SK-N-MC (cell line): ENCODE measurements around the gene CNOT6L.

Experiments used
- DNase-seq: peaks from one replicate; pipeline ENCODE4 v3.0.0-alpha.2; 2011; ENCODE audit warnings: low read depth, low spot score
- H3K27ac ChIP-seq: fragments of 200-600 bp; sonication (generic); 2 replicates; pipeline ENCODE4 v1.5.1; 2016; ENCODE audit warnings: mixed run types
- H3K36me3 ChIP-seq: fragments of 200-600 bp; sonication (generic); 2 replicates; pipeline ENCODE4 v1.6.1; 2017; ENCODE audit warnings: antibody characterized with exemption, low read length, mixed read lengths; ENCODE audit not compliant: insufficient read depth
- H3K4me3 ChIP-seq: fragments of 200-600 bp; sonication (generic); 2 replicates; pipeline ENCODE4 v1.5.1; 2016
- H3K9ac ChIP-seq: fragments of 200-600 bp; sonication (generic); 2 replicates; pipeline ENCODE4 v1.8.0; 2017; ENCODE audit warnings: mixed run types, mixed read lengths; ENCODE audit not compliant: insufficient read length
- H3K9me3 ChIP-seq: fragments of 200-600 bp; sonication (generic); 2 replicates; pipeline ENCODE4 v1.6.1; 2017; ENCODE audit warnings: low read depth, mild to moderate bottlenecking, antibody characterized with exemption, low read length, moderate library complexity, mixed read lengths
- EZH2 ChIP-seq: fragments of 200-600 bp; sonication (generic); IDR thresholded peaks from one replicate; pipeline ENCODE4 v1.6.1; 2017; ENCODE audit warnings: antibody characterized with exemption
- FOXP2 ChIP-seq: optimal IDR thresholded peaks from 2 replicates; pipeline ENCODE3; 2011; ENCODE audit warnings: mild to moderate bottlenecking, moderate library complexity; ENCODE audit not compliant: insufficient read depth; ENCODE audit errors: extremely low read length, control extremely low read depth
- POLR2AphosphoS5 ChIP-seq: IDR thresholded peaks from 2 replicates; pipeline ENCODE4 v1.6.1; 2012; ENCODE audit warnings: mild to moderate bottlenecking, low read depth, low read length, borderline replicate concordance

The CNOT6L gene

DNA sequence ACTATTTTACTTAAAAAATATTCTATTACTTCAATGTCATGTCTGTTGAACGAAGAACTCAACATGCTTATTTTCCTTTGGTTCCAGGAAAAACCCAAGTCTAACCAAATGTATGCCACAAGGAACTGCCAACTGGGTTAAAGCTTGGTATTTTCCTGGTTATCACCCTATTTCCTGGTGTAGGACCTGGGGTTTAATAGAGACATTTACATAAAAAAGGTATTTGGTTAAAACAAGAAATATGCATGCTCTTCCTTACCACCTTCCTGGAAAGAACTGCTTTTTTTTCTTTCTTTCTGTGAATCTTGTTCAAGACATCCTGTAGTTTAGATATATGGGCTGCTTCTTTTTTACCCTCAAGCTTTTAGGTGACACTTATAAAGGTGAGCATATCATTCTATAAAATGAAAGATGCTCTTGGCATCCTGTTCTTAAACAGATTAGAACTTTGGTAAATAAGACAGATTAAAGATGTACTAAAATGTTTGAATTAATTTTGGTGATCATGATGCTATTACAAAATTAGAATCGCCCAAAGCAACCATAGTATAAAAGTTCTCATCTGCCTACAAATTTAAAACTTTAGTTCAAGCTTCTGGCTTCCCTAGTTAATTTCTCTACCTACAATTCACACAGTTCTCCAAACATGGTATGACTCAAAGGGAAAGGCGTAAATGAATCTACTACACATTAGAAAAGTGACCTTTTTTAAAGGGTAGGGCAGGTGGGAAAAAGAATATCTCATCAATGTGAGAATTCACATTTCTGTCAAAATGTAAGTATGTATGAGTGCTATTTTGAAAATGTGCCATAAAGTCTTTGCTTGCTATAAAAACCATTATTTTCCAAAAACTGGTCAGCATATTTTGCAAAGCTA lies 103.5 kb downstream of the CNOT6L start:
- no peak for TF ChIP-seq EZH2
- no peak for TF ChIP-seq POLR2AphosphoS5
- TF ChIP-seq FOXP2, result no peak
- Histone ChIP-seq H3K36me3 (no peaks in the 10 kb centered on the region), H3K27ac (no peak overlapping the region), H3K9ac (no peak overlapping the region), H3K4me3 (no peak overlapping the region), H3K9me3 (no peaks in the 10 kb centered on the region)
- no peak for DNase-seq

DNA sequence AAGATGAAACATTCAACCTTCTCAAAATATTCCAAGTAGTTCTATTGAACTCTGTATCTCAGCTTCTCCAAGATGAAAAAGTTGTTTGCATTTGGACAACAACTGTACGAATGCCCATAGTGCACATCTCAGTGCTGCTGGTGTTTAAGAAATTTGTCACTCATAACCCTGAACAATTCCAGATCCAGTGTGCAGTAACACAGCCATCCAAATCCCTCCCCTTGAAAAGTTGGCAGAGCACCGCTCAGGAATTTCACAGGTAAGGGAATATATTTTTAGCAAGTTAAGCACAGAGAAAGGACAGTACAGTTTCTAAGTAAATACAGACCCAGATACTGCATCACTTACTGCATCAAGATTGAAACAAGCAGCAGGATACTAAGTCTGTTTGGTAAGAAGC lies 104.7 kb downstream of the CNOT6L start:
- Histone ChIP-seq H3K9me3 (no peaks in the 10 kb centered on the region), H3K9ac (no peak overlapping the region), H3K36me3 (no peaks in the 10 kb centered on the region), H3K27ac (no peak overlapping the region), H3K4me3 (no peak overlapping the region)
- TF ChIP-seq POLR2AphosphoS5 (no peak), EZH2 (no peak), FOXP2 (no peak)
- DNase-seq, result no peak

DNA sequence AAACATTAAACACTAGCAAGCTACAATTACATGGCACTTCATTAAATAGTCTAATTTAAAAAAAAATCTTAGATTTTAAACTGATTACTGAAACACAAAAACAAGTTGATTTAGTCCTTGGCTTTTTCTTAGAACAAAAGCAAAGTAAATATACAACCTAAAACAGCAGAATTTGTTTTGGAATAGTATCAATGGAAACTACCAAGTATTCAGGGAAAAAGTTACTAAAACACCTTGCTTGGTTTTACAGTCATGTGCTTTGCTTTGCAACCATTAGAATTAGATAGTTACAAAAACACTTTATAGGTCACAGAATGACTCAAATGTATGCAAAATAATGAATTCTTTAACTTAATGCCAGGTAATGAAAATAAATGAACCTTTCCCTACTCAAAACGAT lies 105.3 kb downstream of the CNOT6L start:
- Histone ChIP-seq H3K27ac (no peak overlapping the region), H3K36me3 (no peaks in the 10 kb centered on the region), H3K9ac (no peak overlapping the region), H3K9me3 (no peaks in the 10 kb centered on the region), H3K4me3 (no peak overlapping the region)
- no peak for DNase-seq
- no peak for TF ChIP-seq FOXP2
- no peak for TF ChIP-seq POLR2AphosphoS5
- TF ChIP-seq EZH2, result no peak

DNA sequence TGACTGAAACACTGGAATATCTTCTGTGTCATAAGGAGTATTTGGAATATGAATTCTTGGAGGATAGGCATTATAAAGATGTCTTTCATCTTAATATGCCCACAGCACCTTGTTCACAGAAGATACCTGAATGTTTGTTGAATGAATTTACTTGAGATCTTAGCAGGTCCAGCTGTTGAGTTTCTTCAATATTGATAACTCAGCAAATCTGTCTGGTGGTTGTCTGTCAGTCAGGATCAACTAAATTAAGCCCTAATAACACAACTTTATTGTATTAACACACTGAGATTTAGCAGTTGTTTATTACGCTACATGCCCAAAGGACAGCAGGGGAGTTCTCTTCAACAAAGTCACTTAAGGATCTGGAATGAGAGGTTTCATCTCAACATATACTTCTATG lies 106.5 kb downstream of the CNOT6L start:
- no peaks in the 10 kb centered on the region for H3K36me3 ChIP-seq
- DNase-seq, result no peak
- H3K4me3 ChIP-seq, result no peak overlapping the region
- H3K9ac ChIP-seq, result no peak overlapping the region
- H3K27ac ChIP-seq, result no peak overlapping the region
- H3K9me3 ChIP-seq, result no peaks in the 10 kb centered on the region
- no peak for TF ChIP-seq EZH2
- TF ChIP-seq POLR2AphosphoS5, result no peak
- TF ChIP-seq FOXP2, result no peak

DNA sequence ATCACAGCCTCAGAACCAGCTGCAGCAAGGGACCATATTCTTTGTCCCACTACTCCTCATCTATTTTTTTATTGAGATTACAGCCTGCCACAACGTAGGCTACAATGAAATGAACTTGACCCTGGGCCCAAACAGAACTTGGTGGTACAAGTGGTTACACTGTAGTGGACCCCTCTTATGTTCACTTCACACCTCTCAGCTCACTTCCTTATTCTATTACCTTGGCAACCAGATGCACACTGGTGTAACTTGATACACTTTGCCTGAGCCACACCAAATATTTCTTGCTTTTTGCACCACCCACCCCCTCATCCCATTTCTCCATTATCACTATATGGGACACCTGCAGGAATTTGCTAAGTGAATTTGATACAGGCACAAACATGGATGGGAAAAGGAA lies 107.7 kb downstream of the CNOT6L start:
- no peak for DNase-seq
- Histone ChIP-seq H3K27ac (no peak overlapping the region), H3K9me3 (no peaks in the 10 kb centered on the region), H3K9ac (no peak overlapping the region), H3K36me3 (no peaks in the 10 kb centered on the region), H3K4me3 (no peak overlapping the region)
- TF ChIP-seq EZH2 (no peak), POLR2AphosphoS5 (no peak), FOXP2 (no peak)

DNA sequence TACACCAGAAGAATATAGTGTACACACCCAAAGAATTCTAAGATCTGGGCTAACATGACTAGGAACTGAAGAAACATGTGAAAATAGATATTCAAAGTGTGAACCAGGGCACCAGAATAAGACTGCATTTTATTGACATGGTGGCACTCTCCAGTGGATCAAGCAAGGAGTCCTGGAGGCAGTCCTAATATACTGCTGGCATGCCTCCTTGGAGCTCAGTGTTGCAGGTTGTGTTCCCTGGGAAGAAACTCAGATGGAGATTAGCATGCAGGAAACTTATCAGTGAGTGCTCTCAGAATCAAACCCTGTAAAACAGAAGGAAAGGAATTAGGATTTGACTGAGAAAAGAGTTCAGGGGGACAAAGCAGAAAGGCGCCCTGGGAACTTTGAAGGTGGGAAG lies 108.5 kb downstream of the CNOT6L start:
- Histone ChIP-seq H3K27ac (no peak overlapping the region), H3K4me3 (no peak overlapping the region), H3K9ac (no peak overlapping the region), H3K9me3 (no peaks in the 10 kb centered on the region), H3K36me3 (no peaks in the 10 kb centered on the region)
- DNase-seq, result no peak
- no peak for TF ChIP-seq POLR2AphosphoS5
- no peak for TF ChIP-seq FOXP2
- no peak for TF ChIP-seq EZH2

DNA sequence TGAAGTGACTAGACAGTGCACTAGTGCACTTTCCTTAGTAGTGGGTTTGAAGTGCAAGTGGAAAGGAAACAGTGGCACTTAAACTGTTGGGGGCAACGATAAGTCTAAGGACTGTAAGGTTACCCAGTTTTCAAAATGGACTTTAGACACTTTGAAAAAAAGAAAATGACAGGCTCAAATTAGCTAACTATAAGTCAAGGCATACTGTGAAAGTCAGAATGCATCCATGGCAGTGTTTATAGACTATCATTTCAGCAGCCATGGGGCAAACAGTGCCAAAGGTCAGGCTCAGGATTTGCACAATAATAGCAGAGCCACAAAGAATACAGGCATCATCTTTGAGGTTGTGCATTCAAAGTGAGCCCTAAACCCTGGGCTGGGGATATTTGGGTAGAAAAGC lies 109.1 kb downstream of the CNOT6L start:
- TF ChIP-seq EZH2, result no peak
- TF ChIP-seq FOXP2, result no peak
- TF ChIP-seq POLR2AphosphoS5, result no peak
- DNase-seq, result no peak
- H3K4me3 ChIP-seq, result no peak overlapping the region
- no peaks in the 10 kb centered on the region for H3K9me3 ChIP-seq
- no peak overlapping the region for H3K27ac ChIP-seq
- no peak overlapping the region for H3K9ac ChIP-seq
- no peaks in the 10 kb centered on the region for H3K36me3 ChIP-seq

DNA sequence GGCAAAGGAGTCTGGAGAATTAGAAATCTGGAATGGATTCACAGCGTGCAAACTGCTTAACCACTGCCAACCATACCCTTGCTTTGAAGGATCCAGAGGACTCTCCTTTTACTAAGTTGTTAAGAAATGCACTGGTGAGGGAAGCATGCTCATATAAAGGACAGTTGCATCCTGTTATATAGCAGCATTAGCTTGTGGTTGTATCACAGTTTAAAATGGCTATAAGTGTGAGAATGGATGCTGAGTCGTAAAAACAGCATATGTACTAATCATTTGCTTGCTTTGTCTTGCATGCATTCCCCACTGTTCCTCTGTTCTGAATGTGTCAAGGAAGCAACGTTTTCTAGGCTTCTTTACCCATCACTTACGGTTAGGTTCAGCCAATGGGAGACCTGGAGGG lies 112.5 kb downstream of the CNOT6L start:
- Histone ChIP-seq H3K27ac (no peak overlapping the region), H3K9ac (no peak overlapping the region), H3K4me3 (no peak overlapping the region), H3K9me3 (no peaks in the 10 kb centered on the region), H3K36me3 (no peaks in the 10 kb centered on the region)
- DNase-seq, result no peak
- TF ChIP-seq FOXP2 (no peak), POLR2AphosphoS5 (no peak), EZH2 (no peak)
